Inflammatory macrophage treated with lipopolysaccharide for 1 hour (primary cell): ENCODE measurements around the gene MYT1.

Source experiments
- DNase-seq, 2 donors: peaks; one replicate each; pipeline ENCODE4 v3.0.0-alpha.2; 2020 to 2022

Gene MYT1

GRCh38 chr20:64220420-64220819 lies 56.2 kb downstream of the MYT1 start:
- no peak for DNase-seq

- no peak for DNase-seq
These were observed 56.8 kb downstream of the MYT1 start for GRCh38 chr20:64220891-64221527.

- DNase-seq: no peak
These were observed 58.1 kb downstream of the MYT1 start for GRCh38 chr20:64222291-64222735.

- no peak for DNase-seq
These were observed 58.7 kb downstream of the MYT1 start for GRCh38 chr20:64222851-64223525.

GRCh38 chr20:64223526-64224067 lies 59.3 kb downstream of the MYT1 start:
- no peak for DNase-seq

GRCh38 chr20:64224351-64225170 lies 60.3 kb downstream of the MYT1 start:
- no peak for DNase-seq

- DNase-seq: no peak
These were observed 60.9 kb downstream of the MYT1 start for GRCh38 chr20:64225171-64225595.

- DNase-seq: no peak
These were observed 61.8 kb downstream of the MYT1 start for GRCh38 chr20:64225828-64226598.

GRCh38 chr20:64226686-64227580 lies 62.7 kb downstream of the MYT1 start:
- DNase-seq: no peak

GRCh38 chr20:64228086-64228653 lies 63.9 kb downstream of the MYT1 start:
- DNase-seq: no peak

GRCh38 chr20:64228751-64229506 lies 64.7 kb downstream of the MYT1 start:
- DNase-seq: no peak

- no peak for DNase-seq
These were observed 65.3 kb downstream of the MYT1 start for GRCh38 chr20:64229507-64230061.

- DNase-seq: no peak
These were observed 66.4 kb downstream of the MYT1 start for GRCh38 chr20:64230461-64231145.

- DNase-seq: no peak
These were observed 67.6 kb downstream of the MYT1 start for GRCh38 chr20:64231621-64232550.

GRCh38 chr20:64232794-64233193 lies 68.5 kb downstream of the MYT1 start:
- no peak for DNase-seq

GRCh38 chr20:64233725-64234124 lies 69.5 kb downstream of the MYT1 start:
- no peak for DNase-seq

- DNase-seq: no peak
These were observed 70.1 kb downstream of the MYT1 start for GRCh38 chr20:64234291-64234791.
